ENCODE data around the gene CTNNAL1.

DNA sequence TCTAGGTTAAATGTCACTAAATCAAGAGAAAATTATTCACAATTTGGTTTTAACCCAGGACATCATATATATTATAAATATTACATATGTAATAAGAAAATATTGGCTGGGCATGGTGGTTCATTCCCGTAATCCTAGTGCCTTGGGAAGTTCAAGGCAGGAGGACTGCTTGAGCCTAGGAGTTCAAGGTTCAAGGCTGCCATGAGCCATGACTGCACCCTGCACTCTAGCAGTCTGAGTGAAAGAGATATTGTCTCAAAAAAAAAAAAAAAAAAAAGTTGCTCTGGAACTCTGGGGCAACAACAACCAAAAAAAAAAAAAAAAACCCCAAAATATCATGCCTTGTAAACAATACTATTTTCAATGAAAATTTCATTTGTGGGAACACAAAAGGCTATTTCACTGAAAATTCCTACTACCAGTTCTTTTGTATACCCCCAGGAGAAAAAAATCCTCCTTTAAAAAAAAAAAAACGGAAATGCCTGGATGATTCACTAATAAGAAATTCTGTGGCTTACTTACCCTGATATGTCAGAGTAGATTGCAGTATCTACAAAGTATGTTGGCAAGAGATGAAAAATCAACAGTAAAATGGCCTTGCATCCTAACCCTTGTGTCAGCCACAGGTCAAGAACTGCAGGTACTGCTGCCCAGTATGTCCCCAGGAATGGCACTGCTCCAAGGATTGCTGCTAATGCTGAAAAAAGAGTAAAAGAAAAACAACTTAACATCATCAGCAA is 22.6 kb upstream of the CTNNAL1 start:
- TF ChIP-seq, protein P1, sequence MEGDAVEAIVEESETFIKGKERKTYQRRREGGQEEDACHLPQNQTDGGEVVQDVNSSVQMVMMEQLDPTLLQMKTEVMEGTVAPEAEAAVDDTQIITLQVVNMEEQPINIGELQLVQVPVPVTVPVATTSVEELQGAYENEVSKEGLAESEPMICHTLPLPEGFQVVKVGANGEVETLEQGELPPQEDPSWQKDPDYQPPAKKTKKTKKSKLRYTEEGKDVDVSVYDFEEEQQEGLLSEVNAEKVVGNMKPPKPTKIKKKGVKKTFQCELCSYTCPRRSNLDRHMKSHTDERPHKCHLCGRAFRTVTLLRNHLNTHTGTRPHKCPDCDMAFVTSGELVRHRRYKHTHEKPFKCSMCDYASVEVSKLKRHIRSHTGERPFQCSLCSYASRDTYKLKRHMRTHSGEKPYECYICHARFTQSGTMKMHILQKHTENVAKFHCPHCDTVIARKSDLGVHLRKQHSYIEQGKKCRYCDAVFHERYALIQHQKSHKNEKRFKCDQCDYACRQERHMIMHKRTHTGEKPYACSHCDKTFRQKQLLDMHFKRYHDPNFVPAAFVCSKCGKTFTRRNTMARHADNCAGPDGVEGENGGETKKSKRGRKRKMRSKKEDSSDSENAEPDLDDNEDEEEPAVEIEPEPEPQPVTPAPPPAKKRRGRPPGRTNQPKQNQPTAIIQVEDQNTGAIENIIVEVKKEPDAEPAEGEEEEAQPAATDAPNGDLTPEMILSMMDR (conservative IDR thresholded peaks at IDR 0.05), result no peak
- no peak for TF ChIP-seq ZFX (IDR thresholded peaks at IDR 0.05)

Data from C4-2B (cell line).